WTC11 (cell line): ENCODE results near the gene UTP20. TPM values are rescaled to one million over a fixed set of nuclear protein-coding genes. Genes with fewer than 3 reads are reported as not detected.
A peak's percentile ranks its signal among the peaks of the same experiment; 100 is the strongest.

Experiments
- ATAC-seq: fragments of 200-7000 bp; cut with Tn5 transposase; 2 replicates; pipeline ENCODE4 v1.10.0; 2021; ENCODE audit warnings: mild to moderate bottlenecking, moderate library complexity
- CTCF ChIA-PET: fragments of 300-600 bp; sonication (Branson Sonifier 250); formaldehyde crosslinking; loops from one replicate; lab custom pipeline; 2021; ENCODE audit warnings: antibody characterized with exemption; lab: Charles Lee
- POLR2A ChIA-PET: fragments of 350-600 bp; sonication (Branson Sonifier 250); formaldehyde crosslinking; loops from one replicate; lab custom pipeline; 2021; ENCODE audit warnings: antibody characterized with exemption; lab: Charles Lee
- DNase-seq: peaks from one replicate; pipeline ENCODE4 v3.0.0; 2021; ENCODE audit warnings: low spot score
- H3K27ac Mint-ChIP-seq: 2 replicates; pipeline ENCODE4 v1.8.0; 2021; ENCODE audit warnings: mixed read lengths
- H3K27me3 Mint-ChIP-seq: 2 replicates; pipeline ENCODE4 v1.8.0; 2021; ENCODE audit warnings: low read depth, mild to moderate bottlenecking, moderate library complexity, mixed read lengths
- H3K36me3 Mint-ChIP-seq: 2 replicates; pipeline ENCODE4 v1.8.0; 2021; ENCODE audit warnings: mixed read lengths
- H3K4me1 Mint-ChIP-seq: 2 replicates; pipeline ENCODE4 v1.8.0; 2022; ENCODE audit warnings: mixed read lengths
- H3K4me3 Mint-ChIP-seq: 2 replicates; pipeline ENCODE4 v1.8.0; 2021; ENCODE audit warnings: mild to moderate bottlenecking, moderate library complexity, mixed read lengths
- H3K9me3 Mint-ChIP-seq: 2 replicates; pipeline ENCODE4 v1.8.0; 2021; ENCODE audit warnings: mixed read lengths
- ATF1 ChIP-seq: sonication (generic); formaldehyde crosslinking; IDR thresholded peaks from 2 replicates; pipeline ENCODE4 v1.8.1; 2023; ENCODE audit warnings: mild to moderate bottlenecking, moderate library complexity, missing genetic modification reagents
- CBFB ChIP-seq: sonication (generic); formaldehyde crosslinking; IDR thresholded peaks from 2 replicates; pipeline ENCODE4 v1.8.1; 2022; ENCODE audit warnings: mild to moderate bottlenecking, low read depth, missing genetic modification reagents
- CREB1 ChIP-seq: sonication (generic); formaldehyde crosslinking; IDR thresholded peaks from 2 replicates; pipeline ENCODE4 v1.8.0; 2023; ENCODE audit warnings: mild to moderate bottlenecking, missing genetic modification reagents
- CREM ChIP-seq: sonication (generic); formaldehyde crosslinking; IDR thresholded peaks from 2 replicates; pipeline ENCODE4 v1.8.1; 2022; ENCODE audit warnings: mild to moderate bottlenecking, missing genetic modification reagents, moderate library complexity
- ETV6 ChIP-seq: sonication (generic); formaldehyde crosslinking; IDR thresholded peaks from 2 replicates; pipeline ENCODE4 v1.8.1; 2022; ENCODE audit warnings: mild to moderate bottlenecking, missing genetic modification reagents
- FOXJ3 ChIP-seq: sonication (generic); formaldehyde crosslinking; IDR thresholded peaks from 2 replicates; pipeline ENCODE4 v1.9.0; 2021; ENCODE audit warnings: missing genetic modification reagents, mild to moderate bottlenecking, borderline replicate concordance
- FOXK1 ChIP-seq: sonication (generic); formaldehyde crosslinking; IDR thresholded peaks from 2 replicates; pipeline ENCODE4 v1.8.0; 2022; ENCODE audit warnings: mild to moderate bottlenecking, moderate library complexity, missing genetic modification reagents
- GTF2I ChIP-seq: fragments of 250-450 bp; sonication (Bioruptor Pico); conservative IDR thresholded peaks from 2 replicates; pipeline ENCODE4 v1.4.0; 2021; ENCODE audit warnings: mild to moderate bottlenecking
- JUN ChIP-seq: sonication (generic); formaldehyde crosslinking; IDR thresholded peaks from 2 replicates; pipeline ENCODE4 v1.8.0; 2023; ENCODE audit warnings: mild to moderate bottlenecking, missing genetic modification reagents
- NFYB ChIP-seq: sonication (generic); formaldehyde crosslinking; conservative IDR thresholded peaks from 2 replicates; pipeline ENCODE4 v1.8.0; 2022; ENCODE audit warnings: low read depth, missing genetic modification reagents
- NR3C1 ChIP-seq: sonication (generic); formaldehyde crosslinking; conservative IDR thresholded peaks from 2 replicates; pipeline ENCODE4 v1.8.1; 2023; ENCODE audit warnings: low read depth, mild to moderate bottlenecking, missing genetic modification reagents
- RELA ChIP-seq: sonication (generic); formaldehyde crosslinking; IDR thresholded peaks from 2 replicates; pipeline ENCODE4 v1.8.1; 2022; ENCODE audit warnings: missing genetic modification reagents, mild to moderate bottlenecking, borderline replicate concordance
- TEAD4 ChIP-seq: sonication (generic); formaldehyde crosslinking; IDR thresholded peaks from 2 replicates; pipeline ENCODE4 v1.8.0; 2022; ENCODE audit warnings: mild to moderate bottlenecking, missing genetic modification reagents
- TP53 ChIP-seq: sonication (generic); formaldehyde crosslinking; IDR thresholded peaks from 2 replicates; pipeline ENCODE4 v1.8.1; 2023; ENCODE audit warnings: mild to moderate bottlenecking, missing genetic modification reagents
- ZNF317 ChIP-seq: sonication (generic); formaldehyde crosslinking; IDR thresholded peaks from 2 replicates; pipeline ENCODE4 v1.8.1; 2023; ENCODE audit warnings: low read depth, mild to moderate bottlenecking, moderate library complexity, missing genetic modification reagents, borderline replicate concordance
- ZNF396 ChIP-seq: fragments of 250-450 bp; sonication (Bioruptor Pico); IDR thresholded peaks from 2 replicates; pipeline ENCODE4 v1.8.0; 2021; ENCODE audit warnings: mild to moderate bottlenecking, moderate library complexity, borderline replicate concordance
- ZNF671 ChIP-seq: fragments of 250-450 bp; sonication (Bioruptor Pico); IDR thresholded peaks from 2 replicates; pipeline ENCODE4 v1.8.0; 2021; ENCODE audit warnings: mild to moderate bottlenecking
- total RNA-seq: library from RNA; stranded (reverse); gene quantifications from 3 replicates; pipeline ENCODE4 v1.2.3, GENCODE V29; 2021
- TF ChIP-seq, protein P1 (sequence below): sonication (generic); formaldehyde crosslinking; IDR thresholded peaks from 2 replicates; pipeline ENCODE4 v1.8.1; 2023; ENCODE audit warnings: mild to moderate bottlenecking, moderate library complexity, missing genetic modification reagents
- TF ChIP-seq, protein P2 (sequence below): sonication (generic); formaldehyde crosslinking; IDR thresholded peaks from 2 replicates; pipeline ENCODE4 v1.8.1; 2022; ENCODE audit warnings: mild to moderate bottlenecking, moderate library complexity, missing genetic modification reagents
- TF ChIP-seq, protein P3 (sequence below): sonication (generic); formaldehyde crosslinking; conservative IDR thresholded peaks from 2 replicates; pipeline ENCODE4 v1.8.1; 2023; ENCODE audit warnings: mild to moderate bottlenecking, low read depth, missing genetic modification reagents, moderate library complexity
- TF ChIP-seq, protein P4 (sequence below): sonication (generic); formaldehyde crosslinking; conservative IDR thresholded peaks from 2 replicates; pipeline ENCODE4 v1.8.1; 2022; ENCODE audit warnings: mild to moderate bottlenecking, missing genetic modification reagents
- TF ChIP-seq, protein P5 (sequence below): sonication (generic); formaldehyde crosslinking; IDR thresholded peaks from 2 replicates; pipeline ENCODE4 v1.8.0; 2023; ENCODE audit warnings: missing genetic modification reagents
- TF ChIP-seq, protein P6 (sequence below): fragments of 250-450 bp; sonication (Bioruptor Pico); conservative IDR thresholded peaks from 2 replicates; pipeline ENCODE4 v1.9.0; 2021; ENCODE audit warnings: mild to moderate bottlenecking
- TF ChIP-seq, protein P7 (sequence below): fragments of 200-600 bp; IDR thresholded peaks from 2 replicates; pipeline ENCODE4 v1.8.0; 2022; ENCODE audit warnings: antibody characterized with exemption

The UTP20 gene
- total RNA-seq, 1 experiment from 2014 or later, result 34.1 TPM

DNA sequence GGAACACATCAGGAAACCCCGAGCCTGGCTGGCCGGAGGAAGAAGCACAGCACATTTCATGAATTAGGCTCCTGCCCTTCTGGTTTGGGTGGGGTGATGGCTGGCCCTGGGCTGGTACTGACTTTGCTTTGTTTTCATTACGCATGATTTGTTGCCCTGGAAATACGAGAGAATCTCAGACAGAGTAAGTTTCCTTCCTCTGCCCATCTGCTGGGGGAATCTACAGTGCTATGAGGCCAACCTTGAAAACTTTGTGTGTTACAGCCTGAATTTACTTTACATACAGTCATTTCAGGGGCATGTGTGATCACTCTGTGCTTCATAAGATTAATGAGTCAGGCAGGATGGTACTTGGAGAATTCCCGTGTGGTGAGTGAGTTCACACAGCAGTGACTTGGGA is 49.4 kb upstream of the UTP20 start:
- H3K36me3 Mint-ChIP-seq, result no peaks in the 10 kb centered on the region

DNA sequence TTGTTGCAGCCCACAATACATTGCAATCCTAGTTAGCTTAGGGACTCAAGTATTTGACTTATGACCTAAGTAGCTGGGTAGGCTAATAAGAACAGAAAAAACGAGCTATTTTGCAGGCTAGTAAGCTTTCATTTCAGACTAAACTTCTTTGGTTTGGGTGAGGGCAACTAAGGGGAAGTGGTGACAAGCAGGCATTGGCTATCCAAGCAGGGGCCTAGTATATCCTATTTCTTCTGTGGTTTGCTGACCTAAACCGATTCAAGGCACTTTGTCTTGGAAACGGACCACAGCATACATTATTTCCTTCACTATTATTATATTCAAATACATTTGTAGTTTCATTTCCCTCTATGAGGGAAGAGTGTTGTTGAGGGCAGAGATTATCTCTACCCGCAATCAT is 48.3 kb upstream of the UTP20 start:
- CTCF ChIA-PET, result no interaction called here
- no peaks in the 10 kb centered on the region for H3K36me3 Mint-ChIP-seq
- H3K4me3 Mint-ChIP-seq, result no peak overlapping the region
- H3K27me3 Mint-ChIP-seq, result no peaks in the 10 kb centered on the region
- ATAC-seq (no peak), DNase-seq (no peak)
- H3K4me1 Mint-ChIP-seq, result no peaks in the 10 kb centered on the region
- H3K27ac Mint-ChIP-seq, result no peak overlapping the region
- TF ChIP-seq, protein P1, sequence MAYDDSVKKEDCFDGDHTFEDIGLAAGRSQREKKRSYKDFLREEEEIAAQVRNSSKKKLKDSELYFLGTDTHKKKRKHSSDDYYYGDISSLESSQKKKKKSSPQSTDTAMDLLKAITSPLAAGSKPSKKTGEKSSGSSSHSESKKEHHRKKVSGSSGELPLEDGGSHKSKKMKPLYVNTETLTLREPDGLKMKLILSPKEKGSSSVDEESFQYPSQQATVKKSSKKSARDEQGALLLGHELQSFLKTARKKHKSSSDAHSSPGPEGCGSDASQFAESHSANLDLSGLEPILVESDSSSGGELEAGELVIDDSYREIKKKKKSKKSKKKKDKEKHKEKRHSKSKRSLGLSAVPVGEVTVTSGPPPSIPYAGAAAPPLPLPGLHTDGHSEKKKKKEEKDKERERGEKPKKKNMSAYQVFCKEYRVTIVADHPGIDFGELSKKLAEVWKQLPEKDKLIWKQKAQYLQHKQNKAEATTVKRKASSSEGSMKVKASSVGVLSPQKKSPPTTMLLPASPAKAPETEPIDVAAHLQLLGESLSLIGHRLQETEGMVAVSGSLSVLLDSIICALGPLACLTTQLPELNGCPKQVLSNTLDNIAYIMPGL (CRISPR knock-in tag), result no peak
- POLR2A ChIA-PET, result no interaction called here
- H3K9me3 Mint-ChIP-seq, result 0 out of 2 replicates have a peak, but pooled peaks cover 4% of the 10 kb centered on the region

More for the DNA sequence above, 49.4 kb upstream of the UTP20 start:
- TF ChIP-seq ZNF671, result no peak
- TF ChIP-seq ZNF317 (CRISPR knock-in tag), result no peak
- no peak for TF ChIP-seq CREB1 (CRISPR knock-in tag)
- TF ChIP-seq, protein P2, sequence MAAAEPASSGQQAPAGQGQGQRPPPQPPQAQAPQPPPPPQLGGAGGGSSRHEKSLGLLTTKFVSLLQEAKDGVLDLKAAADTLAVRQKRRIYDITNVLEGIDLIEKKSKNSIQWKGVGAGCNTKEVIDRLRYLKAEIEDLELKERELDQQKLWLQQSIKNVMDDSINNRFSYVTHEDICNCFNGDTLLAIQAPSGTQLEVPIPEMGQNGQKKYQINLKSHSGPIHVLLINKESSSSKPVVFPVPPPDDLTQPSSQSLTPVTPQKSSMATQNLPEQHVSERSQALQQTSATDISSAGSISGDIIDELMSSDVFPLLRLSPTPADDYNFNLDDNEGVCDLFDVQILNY (CRISPR knock-in tag), result no peak
- TF ChIP-seq TP53, result no peak
- TF ChIP-seq ETV6, result no peak
- DNase-seq, result no peak
- peak; percentile 20; the same call in 1 of the 2 replicates for ATAC-seq
- ChIA-PET CTCF (no interaction called here), POLR2A (no interaction called here)
- Mint-ChIP-seq H3K4me3 (no peak overlapping the region), H3K4me1 (no peaks in the 10 kb centered on the region), H3K27ac (no peak overlapping the region), H3K27me3 (no peaks in the 10 kb centered on the region), H3K9me3 (0 out of 2 replicates have a peak, but pooled peaks cover 4% of the 10 kb centered on the region)

DNA sequence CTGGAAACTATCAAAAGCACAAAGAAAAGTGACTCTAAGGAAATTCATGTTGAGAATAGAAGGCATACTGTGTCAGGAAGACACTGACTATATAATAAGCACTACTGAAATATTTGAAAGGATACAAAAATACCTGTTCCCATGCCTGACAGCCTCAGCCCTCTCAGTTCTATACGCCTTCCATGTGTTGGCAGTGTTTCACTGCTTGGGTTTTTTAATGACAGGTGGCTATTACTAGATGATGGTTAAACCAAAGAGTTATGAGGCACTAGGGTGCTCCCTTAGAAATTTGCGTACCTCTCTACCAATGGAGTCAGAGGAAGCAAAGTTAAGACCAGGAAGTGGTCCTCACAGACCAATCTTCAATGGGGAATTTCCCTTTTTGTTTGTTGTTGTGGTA is 44.2 kb upstream of the UTP20 start:
- Mint-ChIP-seq H3K4me1 (no peaks in the 10 kb centered on the region), H3K36me3 (no peaks in the 10 kb centered on the region), H3K27me3 (no peaks in the 10 kb centered on the region), H3K27ac (no peak overlapping the region), H3K4me3 (no peak overlapping the region), H3K9me3 (peaks cover 10% of the 10 kb centered on the region)
- no peak for ATAC-seq
- DNase-seq, result no peak
- ChIA-PET POLR2A (no interaction called here), CTCF (no interaction called here)
- TF ChIP-seq RELA (CRISPR knock-in tag) (no peak), TEAD4 (CRISPR knock-in tag) (no peak), FOXJ3 (CRISPR knock-in tag) (no peak), ATF1 (no peak), ZNF671 (no peak), JUN (CRISPR knock-in tag) (no peak), CREM (CRISPR knock-in tag) (no peak), ZNF396 (CRISPR knock-in tag) (no peak), FOXK1 (no peak), NR3C1 (no peak), NFYB (no peak), CBFB (no peak), GTF2I (CRISPR knock-in tag) (no peak)
- TF ChIP-seq, protein P3, sequence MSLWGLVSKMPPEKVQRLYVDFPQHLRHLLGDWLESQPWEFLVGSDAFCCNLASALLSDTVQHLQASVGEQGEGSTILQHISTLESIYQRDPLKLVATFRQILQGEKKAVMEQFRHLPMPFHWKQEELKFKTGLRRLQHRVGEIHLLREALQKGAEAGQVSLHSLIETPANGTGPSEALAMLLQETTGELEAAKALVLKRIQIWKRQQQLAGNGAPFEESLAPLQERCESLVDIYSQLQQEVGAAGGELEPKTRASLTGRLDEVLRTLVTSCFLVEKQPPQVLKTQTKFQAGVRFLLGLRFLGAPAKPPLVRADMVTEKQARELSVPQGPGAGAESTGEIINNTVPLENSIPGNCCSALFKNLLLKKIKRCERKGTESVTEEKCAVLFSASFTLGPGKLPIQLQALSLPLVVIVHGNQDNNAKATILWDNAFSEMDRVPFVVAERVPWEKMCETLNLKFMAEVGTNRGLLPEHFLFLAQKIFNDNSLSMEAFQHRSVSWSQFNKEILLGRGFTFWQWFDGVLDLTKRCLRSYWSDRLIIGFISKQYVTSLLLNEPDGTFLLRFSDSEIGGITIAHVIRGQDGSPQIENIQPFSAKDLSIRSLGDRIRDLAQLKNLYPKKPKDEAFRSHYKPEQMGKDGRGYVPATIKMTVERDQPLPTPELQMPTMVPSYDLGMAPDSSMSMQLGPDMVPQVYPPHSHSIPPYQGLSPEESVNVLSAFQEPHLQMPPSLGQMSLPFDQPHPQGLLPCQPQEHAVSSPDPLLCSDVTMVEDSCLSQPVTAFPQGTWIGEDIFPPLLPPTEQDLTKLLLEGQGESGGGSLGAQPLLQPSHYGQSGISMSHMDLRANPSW (CRISPR knock-in tag), result no peak
- TF ChIP-seq, protein P4, sequence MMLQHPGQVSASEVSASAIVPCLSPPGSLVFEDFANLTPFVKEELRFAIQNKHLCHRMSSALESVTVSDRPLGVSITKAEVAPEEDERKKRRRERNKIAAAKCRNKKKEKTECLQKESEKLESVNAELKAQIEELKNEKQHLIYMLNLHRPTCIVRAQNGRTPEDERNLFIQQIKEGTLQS (CRISPR knock-in tag), result no peak
- TF ChIP-seq, protein P5, sequence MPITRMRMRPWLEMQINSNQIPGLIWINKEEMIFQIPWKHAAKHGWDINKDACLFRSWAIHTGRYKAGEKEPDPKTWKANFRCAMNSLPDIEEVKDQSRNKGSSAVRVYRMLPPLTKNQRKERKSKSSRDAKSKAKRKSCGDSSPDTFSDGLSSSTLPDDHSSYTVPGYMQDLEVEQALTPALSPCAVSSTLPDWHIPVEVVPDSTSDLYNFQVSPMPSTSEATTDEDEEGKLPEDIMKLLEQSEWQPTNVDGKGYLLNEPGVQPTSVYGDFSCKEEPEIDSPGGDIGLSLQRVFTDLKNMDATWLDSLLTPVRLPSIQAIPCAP (CRISPR knock-in tag), result no peak
- TF ChIP-seq, protein P6, sequence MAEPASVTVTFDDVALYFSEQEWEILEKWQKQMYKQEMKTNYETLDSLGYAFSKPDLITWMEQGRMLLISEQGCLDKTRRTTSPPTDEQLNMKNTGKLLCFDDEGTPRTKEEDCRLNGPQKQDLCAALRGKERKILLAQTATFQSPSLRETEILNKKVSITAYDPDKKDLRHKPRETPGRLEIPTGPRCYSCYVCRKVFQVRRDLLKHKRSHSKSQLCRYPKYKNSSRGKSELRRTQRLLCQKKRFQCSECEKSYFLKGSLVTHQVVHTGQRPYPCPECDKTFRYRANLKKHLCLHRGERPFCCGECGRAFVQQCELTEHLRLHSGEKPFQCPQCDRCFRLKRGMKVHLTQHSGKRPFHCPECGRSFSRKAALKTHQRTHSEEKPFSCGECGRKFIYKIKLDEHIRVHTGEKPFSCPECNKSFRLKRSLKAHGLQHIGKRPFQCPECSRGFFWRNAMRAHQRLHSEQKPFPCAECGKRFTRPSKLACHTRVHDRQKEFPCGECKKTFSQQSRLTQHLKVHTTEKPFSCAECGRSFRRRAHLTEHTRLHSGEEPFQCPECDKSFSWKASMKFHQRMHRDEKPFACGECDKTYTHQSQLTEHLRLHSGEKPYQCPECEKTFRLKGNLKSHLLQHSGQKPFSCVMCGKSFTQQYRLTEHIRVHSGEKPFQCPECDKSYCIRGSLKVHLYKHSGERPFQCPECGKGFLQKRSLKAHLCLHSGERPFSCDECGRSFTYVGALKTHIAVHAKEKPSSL (CRISPR knock-in tag), result no peak
- TF ChIP-seq, protein P7, sequence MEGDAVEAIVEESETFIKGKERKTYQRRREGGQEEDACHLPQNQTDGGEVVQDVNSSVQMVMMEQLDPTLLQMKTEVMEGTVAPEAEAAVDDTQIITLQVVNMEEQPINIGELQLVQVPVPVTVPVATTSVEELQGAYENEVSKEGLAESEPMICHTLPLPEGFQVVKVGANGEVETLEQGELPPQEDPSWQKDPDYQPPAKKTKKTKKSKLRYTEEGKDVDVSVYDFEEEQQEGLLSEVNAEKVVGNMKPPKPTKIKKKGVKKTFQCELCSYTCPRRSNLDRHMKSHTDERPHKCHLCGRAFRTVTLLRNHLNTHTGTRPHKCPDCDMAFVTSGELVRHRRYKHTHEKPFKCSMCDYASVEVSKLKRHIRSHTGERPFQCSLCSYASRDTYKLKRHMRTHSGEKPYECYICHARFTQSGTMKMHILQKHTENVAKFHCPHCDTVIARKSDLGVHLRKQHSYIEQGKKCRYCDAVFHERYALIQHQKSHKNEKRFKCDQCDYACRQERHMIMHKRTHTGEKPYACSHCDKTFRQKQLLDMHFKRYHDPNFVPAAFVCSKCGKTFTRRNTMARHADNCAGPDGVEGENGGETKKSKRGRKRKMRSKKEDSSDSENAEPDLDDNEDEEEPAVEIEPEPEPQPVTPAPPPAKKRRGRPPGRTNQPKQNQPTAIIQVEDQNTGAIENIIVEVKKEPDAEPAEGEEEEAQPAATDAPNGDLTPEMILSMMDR, result no peak
